Measurements from ENCODE around the gene ITGB7. TPM values are rescaled to one million over a fixed set of nuclear protein-coding genes. Genes with fewer than 3 reads are reported as not detected.
"Not testable (repeated sequence)": the region's sequence is repeated elsewhere in the genome, so short reads cannot be mapped to it uniquely, and the experiment has no call there.

ITGB7 gene
- total RNA-seq, 1 experiment from 2014 or later: 38.6 TPM

DNA sequence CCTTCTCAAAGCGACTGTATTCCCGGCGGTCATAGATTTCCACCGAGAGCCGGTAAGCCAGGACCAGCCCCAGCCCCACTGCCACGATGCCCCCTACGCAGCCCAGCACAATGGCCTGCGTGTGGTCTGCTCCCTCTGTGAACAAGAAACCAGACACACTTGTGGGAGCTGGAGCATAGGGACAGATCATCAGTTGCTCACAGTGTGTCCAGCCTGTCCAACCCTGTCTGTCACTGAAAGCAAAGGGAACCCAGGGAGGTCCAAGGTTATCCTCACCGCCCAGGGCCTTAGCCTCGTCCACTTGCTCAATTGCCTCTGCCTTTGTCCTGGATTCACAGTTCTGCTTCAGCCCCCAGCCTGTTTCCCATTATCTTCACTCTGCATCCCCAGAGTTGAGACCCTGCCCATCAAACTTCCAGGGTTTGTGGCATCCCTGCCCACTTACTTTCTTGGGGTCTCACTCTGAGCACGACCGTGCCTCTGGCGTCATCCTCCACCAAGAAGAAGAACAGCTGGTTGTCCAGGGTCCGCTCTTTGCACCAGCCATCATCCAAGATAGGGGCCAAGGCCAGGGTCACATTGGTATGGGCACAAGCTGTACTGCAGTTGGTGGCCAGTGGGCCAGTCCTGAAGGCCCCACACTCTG, 15.0 kb downstream of the ITGB7 start:
- in situ Hi-C loops (cut with HindIII; ENCODE audit: low pct_unique_long_range_greater_than_20kb, low sequenced_read_pairs): loop anchor here (10.0 kb wide), 1 partner anchor 57 kb away; no protein-coding TSS in a partner anchor
- DNase-seq (ENCODE audit: low read depth): no peak

DNA sequence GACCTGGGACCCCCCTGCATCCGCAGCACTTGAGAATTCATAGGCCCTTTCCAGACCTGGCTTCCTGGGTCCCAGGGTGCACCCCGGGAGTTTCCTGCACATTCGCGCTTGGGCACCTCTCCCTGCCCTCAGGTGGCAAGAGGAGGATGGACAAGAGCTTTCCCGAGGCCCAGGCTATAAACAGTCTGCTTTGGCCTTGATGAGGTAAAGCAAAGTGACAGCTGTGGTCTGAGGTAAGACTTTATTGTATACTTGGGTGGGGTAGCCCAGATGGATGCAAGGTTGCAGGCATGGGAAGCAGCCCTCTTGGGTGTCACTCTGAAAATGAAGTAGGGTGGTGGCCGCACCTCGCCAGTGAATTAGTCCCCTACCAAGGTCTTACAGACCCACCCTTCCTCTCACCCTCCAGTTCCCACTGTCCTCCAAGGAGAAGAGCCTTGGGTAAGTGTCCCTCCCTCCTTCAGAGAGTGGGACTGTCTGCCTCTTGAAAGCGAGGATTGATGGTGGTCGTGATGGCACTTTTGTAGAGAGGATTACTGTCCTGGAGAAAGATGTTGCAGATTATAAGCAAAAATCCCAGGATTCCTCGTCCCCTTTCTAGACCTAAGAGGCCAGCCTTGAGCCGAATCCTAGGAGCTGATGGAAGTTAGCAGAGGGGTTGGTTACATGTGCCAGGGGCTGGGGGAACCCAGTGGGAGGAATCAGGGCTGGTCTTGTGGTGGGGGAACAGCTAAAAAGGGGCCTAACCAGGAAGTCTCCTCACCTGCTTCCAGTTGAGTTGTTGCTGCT, 15.8 kb downstream of the ITGB7 start:
- in situ Hi-C loops (cut with HindIII; ENCODE audit: low pct_unique_long_range_greater_than_20kb, low sequenced_read_pairs): loop anchor here (10.0 kb wide), 1 partner anchor 56 kb away; no protein-coding TSS in a partner anchor
- DNase-seq (ENCODE audit: low read depth): no peak

DNA sequence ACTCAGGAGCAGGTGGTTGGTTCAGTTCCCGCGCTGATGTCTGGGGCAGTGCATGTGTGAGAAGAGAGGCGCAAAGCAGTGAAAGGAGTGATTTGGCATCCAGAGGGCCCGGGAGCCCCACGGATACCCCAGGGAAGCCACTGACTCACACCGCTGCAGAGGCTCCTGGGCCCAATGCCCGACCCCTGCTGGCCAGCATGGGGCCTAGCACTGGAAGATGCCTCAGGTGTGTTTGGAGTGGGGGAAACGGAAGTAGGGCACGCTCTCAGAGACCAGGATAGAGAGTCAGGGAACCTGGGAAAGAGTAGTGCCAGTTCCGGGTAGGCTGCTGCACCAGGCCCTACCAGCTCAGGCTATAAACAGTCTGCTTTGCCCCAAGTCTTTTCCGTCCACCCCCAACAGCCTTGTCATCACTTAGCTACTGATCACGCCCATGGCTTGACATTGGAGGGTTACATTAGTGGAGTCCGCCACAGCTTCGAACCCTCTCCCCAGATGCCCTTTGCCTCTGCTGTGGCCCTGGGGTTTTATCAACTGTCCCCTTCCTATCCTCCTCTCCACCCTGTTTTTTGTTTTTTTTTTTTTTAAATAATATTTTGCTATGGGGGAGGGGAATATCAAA, 16.8 kb downstream of the ITGB7 start:
- DNase-seq (ENCODE audit: low read depth): peak; percentile 41
- in situ Hi-C loops (cut with HindIII; ENCODE audit: low pct_unique_long_range_greater_than_20kb, low sequenced_read_pairs): loop anchor here (10.0 kb wide), 1 partner anchor 55 kb away; no protein-coding TSS in a partner anchor

DNA sequence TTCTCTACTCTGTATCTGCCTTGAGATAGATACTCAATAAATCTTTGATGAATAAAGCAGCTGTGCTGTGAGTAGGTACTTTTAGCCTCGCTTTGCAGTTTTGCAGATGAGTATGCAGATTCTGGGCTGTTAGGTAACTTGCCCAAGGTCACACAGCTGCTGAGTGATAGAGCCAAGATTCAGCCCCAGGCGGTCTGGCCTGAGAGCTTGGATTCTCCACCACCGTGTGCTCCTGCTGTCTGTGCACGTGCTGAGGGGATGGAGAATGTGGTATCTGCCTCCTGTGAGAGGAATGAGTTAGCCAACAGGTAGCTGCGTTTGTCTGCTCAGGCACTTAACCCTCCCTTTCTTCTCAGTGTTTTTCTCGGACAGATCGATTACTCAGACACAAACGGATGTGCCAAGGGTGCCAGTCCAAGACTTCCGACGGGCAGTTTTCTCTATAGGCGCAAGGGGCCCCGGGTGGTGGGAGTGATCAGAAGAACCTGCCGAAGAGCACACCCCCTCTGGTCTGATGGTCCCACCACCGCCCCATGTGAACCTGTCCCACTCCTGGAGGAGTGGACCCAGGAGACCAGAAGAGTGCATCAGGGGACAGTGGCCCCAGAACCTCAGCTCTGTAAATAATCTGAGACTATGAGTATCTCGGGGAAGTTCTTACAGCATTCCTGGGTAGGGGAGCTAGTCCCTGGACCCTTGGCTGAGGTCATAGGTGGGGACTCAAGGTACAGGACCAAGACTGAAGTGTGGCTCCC, 19.7 kb downstream of the ITGB7 start:
- no peak for DNase-seq (ENCODE audit: low read depth)
- in situ Hi-C loops (cut with HindIII; ENCODE audit: low pct_unique_long_range_greater_than_20kb, low sequenced_read_pairs): no loop called here

DNA sequence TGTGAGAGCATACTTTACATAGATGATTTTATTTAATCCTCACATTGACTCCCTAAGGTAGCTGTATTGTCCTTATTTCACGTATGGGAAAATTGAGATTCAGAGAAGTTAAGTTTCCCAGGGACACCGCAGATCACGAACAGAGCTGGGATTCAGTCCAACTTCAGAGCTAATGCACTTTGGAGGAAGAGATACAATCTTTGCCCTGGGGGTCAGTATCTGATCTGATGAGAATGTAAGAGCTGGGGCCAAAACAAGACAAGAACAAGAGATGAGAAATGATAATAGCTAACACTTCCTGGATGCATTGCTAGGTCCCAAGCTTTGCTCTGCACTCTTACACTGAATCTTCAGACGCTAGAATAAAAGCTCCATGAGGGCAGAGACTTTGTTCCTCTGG, 20.3 kb downstream of the ITGB7 start:
- in situ Hi-C loops (cut with HindIII; ENCODE audit: low pct_unique_long_range_greater_than_20kb, low sequenced_read_pairs): no loop called here
- DNase-seq (ENCODE audit: low read depth): no peak

DNA sequence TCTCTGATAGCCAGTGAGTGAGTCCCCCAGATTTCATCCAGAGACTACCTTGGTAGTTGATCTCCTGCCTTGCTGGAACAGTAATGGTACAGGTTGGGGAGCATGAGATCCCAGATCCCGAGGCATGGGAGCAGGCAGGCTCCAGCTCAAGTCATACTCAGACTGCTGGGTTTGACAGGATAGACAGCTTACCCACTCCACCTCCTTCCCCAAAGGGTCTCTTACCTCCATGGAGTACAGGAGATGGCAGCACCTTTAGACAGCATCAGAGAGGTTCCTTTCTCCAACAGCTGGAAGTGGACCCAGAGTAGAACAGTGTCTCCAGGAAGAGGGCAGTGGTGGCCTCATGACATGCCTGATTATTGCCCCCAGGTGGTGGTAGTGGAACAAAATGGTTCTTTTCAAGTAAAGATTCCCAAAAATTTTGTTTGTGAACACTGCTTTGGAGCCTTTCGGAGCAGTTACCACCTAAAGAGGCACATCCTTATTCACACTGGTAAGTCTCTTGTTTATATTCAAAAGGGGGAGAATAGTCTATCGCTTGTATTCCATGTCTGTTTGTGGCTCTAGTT, 21.4 kb downstream of the ITGB7 start:
- no peak for DNase-seq (ENCODE audit: low read depth)
- in situ Hi-C loops (cut with HindIII; ENCODE audit: low pct_unique_long_range_greater_than_20kb, low sequenced_read_pairs): no loop called here

DNA sequence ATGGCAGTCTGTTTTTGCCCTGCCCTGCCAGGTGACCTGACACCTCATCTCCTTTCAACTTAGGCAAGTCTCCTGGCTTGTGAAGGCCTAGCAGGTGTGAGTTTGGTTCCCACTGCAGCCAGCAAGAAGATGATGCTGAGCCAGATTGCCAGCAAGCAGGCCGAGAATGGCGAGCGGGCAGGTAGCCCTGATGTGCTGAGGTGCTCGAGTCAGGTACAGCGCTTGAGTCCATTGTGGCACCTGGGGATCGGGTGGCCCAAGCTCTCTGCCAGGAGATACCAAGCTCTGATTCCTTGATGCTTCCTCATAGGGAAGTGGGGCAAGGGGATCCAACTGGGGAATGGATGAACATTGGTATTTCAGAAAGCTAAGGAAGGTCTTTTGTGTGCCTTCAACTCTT, 22.2 kb downstream of the ITGB7 start:
- in situ Hi-C loops (cut with HindIII; ENCODE audit: low pct_unique_long_range_greater_than_20kb, low sequenced_read_pairs): no loop called here
- no peak for DNase-seq (ENCODE audit: low read depth)

DNA sequence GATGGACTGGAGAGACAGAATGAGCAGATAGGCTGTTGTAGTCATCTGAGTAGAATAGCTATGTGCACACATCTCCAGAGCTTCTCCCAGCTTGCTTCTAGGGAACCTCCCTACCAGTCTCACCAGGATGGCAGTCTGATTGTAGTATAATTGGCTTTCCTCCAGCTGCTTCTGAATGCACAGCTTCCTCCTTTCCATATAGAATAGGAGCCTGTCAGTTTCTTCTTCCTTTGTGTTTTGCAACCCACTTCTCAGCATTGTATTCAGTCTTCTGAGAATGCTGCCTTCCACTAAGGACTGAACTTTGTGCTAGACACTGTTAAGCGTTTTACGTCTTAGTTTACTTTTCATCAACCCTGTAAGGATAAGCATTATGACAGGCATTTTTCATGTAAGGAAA, 24.1 kb downstream of the ITGB7 start:
- DNase-seq (ENCODE audit: low read depth): no peak
- in situ Hi-C loops (cut with HindIII; ENCODE audit: low pct_unique_long_range_greater_than_20kb, low sequenced_read_pairs): no loop called here

DNA sequence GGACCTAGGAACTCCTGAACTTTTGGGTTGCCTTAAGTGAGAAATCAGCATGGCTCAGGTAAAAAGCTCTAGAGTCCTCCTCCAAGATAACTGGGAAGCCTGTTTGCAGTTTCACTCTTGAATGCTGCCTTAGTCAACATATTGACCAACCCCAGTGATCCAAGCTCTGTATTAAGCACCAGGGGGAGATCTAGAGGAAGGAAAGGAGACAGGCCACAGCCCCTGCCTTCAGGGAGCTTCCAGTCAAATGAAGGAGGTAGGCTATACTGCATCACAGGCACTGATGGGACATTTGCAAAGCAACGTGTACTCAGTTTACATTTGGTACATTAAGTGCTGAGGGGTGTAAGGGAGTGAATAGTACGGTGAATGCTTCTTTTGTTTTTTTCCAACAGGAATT, 25.1 kb downstream of the ITGB7 start:
- DNase-seq (ENCODE audit: low read depth): no peak
- in situ Hi-C loops (cut with HindIII; ENCODE audit: low pct_unique_long_range_greater_than_20kb, low sequenced_read_pairs): no loop called here

DNA sequence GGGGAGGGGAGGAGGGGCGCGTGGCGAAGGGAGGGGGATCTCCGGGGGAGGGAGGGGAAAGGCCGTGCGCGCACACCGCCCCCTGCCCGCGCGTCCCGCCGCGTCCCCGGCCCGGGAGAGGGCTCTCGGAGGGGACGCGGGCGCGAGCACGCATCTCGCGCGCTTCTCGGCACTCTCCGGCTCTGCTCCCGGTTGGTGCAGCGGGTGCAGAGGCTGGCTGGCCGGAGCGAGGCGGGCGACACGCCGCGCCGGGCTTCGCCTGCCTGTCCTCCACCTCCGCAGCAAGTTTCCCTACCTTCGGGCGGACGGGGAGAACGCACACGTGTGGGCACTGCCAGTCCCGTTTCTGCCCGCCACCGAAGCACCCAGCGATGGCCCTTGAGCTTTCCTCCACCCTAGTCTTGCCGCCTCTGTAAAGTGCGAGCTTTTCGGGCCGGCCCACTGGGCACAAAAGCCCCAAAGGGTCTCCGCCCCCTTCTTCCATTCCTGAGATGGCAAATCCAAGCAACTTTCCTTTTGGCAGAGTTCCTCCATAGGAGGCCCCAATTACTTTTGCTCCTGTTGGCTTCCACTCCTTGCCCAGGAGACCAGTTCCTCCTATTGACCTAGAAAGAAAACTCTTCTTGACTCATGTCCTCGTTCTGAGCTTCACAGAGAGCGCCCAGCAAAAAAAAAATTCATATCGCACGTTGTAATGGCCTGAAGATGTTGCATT, 26.0 kb downstream of the ITGB7 start:
- no peak for DNase-seq (ENCODE audit: low read depth)
- in situ Hi-C loops (cut with HindIII; ENCODE audit: low pct_unique_long_range_greater_than_20kb, low sequenced_read_pairs): no loop called here

DNA sequence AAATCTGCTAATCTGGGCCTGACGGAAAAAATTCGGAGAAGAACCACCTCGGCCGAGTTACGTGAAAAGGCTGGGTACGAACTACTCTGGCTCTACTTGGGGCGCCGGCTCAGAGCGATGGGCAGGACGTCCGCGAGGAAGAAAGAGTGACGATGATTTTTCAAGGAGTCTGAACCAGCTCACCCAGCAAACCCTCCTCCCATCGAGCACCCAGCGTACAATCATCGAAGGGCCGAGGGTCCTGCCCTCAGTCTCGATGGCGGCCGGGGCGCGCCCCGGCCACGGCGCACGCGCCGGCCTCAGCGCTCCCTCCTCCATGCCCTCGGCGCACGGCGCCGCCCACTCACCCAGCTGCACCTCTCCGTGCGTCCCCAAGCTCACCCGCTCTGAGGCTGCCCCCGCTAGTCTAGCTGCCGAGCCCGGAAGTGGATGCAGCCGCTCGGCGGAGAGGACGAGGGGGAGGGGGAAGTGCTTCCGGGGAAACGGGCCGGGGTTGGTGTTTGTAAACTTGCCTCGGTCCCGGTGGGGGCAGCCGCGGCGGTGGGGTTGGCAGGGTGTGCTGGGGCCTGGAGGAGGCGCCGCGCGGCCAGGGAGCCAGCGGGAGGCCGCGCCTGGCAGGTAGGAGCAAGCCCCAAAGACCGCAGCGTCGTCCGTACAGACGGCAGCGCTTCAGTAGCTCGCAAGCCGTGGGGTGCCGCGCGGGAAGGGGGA, 26.7 kb downstream of the ITGB7 start, which contains the start of the genes CSAD and ZNF740:
TSS of gene CSAD (minus strand) at position 706 of the 711 bp plus-strand sequence. CDS start 7,455 bp downstream, outside the sequence.
TSS of gene ZNF740 (plus strand) at position 503 of the 711 bp plus-strand sequence. CDS start 1,262 bp downstream, outside the sequence.
- peak; percentile 100 for DNase-seq (ENCODE audit: low read depth)
- in situ Hi-C loops (cut with HindIII; ENCODE audit: low pct_unique_long_range_greater_than_20kb, low sequenced_read_pairs): no loop called here

DNA sequence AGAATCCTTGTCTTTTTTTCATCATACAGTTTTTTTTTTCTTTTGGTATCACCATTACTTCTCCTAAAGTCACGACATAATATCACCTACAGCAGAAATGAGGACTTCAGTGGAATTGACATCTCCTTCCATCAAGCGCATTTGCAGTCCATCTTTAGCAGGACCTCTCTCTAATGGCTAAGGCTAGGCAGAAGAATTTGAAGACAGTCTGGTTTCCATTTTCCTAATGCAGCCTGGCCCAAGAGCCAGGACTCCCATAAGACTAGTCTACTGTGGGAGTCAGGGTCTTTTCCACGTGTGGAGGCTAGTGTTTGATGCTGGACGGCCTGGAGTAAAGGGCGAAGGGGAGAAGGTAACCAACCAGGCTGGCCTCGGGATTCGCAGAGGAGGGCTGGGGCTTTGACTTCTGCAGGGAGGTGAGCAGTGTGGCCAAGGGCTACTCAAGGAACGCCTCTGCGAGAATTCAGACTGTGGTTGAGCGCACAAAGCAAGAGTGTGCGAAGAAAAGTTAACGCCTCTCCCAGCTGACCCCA, 27.3 kb downstream of the ITGB7 start:
- in situ Hi-C loops (cut with HindIII; ENCODE audit: low pct_unique_long_range_greater_than_20kb, low sequenced_read_pairs): no loop called here
- DNase-seq (ENCODE audit: low read depth): no peak

DNA sequence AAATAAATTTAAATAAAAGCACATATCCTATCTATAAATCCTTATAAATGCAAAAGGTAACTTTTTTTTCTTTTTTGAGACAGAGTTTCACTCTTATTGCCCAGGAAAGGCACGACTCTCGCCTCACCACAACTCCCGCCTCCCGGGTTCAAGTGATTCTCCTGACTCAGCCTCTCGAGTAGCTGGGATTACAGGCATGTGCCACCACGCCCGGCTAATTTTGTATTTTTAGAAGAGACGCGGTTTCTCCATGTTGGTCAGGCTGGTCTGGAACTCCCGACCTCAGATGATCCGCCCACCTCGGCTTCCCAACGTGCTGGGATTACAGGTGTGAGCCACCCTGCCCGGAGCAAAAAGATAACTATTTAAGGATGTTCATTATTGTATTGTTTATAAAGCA, 28.2 kb downstream of the ITGB7 start:
- in situ Hi-C loops (cut with HindIII; ENCODE audit: low pct_unique_long_range_greater_than_20kb, low sequenced_read_pairs); DNase-seq (ENCODE audit: low read depth): not testable (repeated sequence)

DNA sequence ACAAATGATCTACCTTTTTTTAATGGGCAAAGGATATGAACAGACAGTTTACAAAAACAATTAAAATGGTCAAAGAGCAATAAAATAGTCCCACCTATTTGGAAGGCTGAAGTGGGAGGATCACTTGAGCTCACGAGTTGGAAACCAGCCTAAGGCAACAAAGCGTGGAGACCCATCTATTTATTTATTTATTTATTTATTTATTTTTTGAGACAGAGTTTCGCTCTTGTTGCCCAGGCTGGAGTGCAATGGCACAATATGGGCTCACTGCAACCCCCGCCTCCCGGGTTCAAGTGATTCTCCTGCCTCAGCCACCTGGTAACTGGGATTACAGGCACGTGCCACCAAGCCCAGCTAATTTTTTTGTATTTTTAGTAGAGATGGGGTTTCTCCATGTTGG, 29.6 kb downstream of the ITGB7 start:
- in situ Hi-C loops (cut with HindIII; ENCODE audit: low pct_unique_long_range_greater_than_20kb, low sequenced_read_pairs): not testable (repeated sequence)

DNA sequence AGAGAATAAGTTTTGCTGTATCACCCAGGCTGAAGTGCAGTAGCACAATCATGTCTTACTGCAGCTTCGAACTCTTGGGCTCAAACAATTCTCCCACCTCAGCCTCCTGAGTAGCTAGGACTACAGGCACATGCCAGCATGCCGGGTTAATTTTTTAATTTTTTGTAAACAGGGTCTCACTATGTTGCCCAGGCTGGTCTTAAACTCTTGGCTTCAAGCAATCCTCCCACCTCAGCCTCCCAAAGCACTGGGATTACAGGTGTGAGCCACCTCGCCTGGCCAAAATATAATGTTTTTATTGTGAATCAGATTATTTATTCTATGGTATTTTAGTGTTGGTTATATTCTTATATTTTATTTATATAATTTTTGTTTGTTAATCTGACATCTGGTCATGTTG, 30.3 kb downstream of the ITGB7 start:
- in situ Hi-C loops (cut with HindIII; ENCODE audit: low pct_unique_long_range_greater_than_20kb, low sequenced_read_pairs): no loop called here
- DNase-seq (ENCODE audit: low read depth): no peak

More for the DNA sequence above, 29.6 kb downstream of the ITGB7 start:
- not testable (repeated sequence) for DNase-seq (ENCODE audit: low read depth)

DNA sequence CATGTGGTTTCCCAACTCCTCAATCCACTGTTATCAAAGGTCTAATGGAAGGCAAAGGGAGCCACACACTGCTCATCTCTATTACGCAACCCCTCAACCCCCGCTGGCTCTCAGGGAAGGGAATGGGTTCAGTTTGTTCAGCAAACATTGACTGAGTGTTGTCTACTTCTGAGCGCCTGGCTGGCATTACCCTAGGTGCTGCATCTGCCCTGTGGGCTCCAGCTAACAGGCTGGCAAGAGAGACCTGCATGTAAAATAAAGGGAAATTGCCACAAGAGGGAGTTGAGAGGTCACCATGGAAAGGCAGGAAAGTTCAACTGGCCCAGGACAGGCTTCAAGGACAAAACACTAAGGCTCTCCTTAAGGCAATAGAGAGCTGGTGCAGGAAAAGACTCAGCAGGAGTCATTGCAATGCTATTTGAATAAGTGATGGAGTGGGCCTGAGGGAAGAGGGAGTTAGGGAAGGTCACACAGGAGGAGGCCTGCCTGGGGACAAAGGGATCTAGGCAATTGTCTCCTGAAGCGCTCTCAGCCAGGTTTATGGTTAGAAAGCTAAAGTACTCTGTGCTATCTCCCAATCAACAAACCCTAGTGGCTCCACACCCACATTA, 32.1 kb downstream of the ITGB7 start:
- in situ Hi-C loops (cut with HindIII; ENCODE audit: low pct_unique_long_range_greater_than_20kb, low sequenced_read_pairs): no loop called here
- DNase-seq (ENCODE audit: low read depth): peak; percentile 46

Data from Caki2 (cell line).